ENCODE results near the gene SUPT20HL1.

Gene SUPT20HL1

DNA sequence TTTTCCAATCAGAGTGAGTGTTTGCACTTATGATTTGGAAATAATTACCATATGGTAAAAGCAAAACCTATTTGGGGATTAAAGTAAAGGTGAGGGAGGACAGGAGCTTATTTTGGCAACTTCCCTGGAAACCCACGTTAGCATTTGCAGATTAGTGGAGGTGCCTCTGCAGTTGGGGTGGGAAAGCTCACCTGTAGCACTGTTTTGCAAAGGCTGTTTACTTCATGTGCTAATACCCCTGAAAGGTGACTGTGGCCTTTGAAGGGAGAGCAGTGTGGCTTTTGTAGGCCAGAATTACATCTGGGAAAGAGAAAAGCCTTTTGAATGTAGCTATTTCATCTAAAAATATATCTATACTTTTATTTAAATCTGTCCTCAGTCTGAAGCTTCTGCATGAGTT is 9.4 kb downstream of the SUPT20HL1 start:
- DNase-seq, result no peak
- TF ChIP-seq, protein P1, sequence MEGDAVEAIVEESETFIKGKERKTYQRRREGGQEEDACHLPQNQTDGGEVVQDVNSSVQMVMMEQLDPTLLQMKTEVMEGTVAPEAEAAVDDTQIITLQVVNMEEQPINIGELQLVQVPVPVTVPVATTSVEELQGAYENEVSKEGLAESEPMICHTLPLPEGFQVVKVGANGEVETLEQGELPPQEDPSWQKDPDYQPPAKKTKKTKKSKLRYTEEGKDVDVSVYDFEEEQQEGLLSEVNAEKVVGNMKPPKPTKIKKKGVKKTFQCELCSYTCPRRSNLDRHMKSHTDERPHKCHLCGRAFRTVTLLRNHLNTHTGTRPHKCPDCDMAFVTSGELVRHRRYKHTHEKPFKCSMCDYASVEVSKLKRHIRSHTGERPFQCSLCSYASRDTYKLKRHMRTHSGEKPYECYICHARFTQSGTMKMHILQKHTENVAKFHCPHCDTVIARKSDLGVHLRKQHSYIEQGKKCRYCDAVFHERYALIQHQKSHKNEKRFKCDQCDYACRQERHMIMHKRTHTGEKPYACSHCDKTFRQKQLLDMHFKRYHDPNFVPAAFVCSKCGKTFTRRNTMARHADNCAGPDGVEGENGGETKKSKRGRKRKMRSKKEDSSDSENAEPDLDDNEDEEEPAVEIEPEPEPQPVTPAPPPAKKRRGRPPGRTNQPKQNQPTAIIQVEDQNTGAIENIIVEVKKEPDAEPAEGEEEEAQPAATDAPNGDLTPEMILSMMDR (IDR thresholded peaks at IDR 0.05; ENCODE audit: low read depth, low read length, missing control alignments), result no peak
- H3K4me3 ChIP-seq (ENCODE audit: low read depth, low read length), result no peak overlapping the region
- no peak overlapping the region for H3K27ac ChIP-seq
- no peaks in the 10 kb centered on the region for H3K27me3 ChIP-seq (replicated peaks)
- in situ Hi-C loops (cut with HindIII; ENCODE audit: low pct_ligation_motif_present, low sequenced_read_pairs), result no loop called here
- H3K36me3 ChIP-seq (replicated peaks), result no peaks in the 10 kb centered on the region

DNA sequence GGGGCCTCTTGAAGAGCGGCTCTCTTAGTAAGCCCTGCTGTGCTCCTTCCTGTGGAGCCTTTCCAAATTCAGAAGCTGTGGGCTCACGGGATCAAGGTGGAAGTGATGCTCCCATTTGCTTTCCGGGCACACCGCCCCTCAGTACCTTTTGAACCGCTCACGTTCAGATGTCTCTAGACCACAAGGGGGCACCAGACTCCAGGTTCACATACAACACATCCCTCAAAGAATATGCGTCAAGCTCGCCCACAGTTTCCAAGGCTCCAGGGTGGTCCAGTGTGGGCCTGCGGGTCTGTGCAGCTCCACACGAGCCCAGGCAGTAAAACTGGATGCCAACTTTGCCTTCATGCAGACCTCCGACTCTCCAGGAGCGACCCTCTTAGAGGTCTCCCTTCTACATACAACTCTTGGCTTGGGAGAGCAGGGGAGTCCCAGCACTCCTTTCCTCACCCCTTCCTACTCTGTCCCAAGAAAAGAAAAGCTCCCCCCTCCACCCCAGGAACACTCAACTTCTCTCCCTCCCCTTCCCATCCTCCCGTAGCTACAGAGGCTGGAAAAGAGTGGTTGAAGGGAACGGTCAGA is 11.0 kb downstream of the SUPT20HL1 start:
- in situ Hi-C loops (cut with HindIII; ENCODE audit: low pct_ligation_motif_present, low sequenced_read_pairs), result no loop called here
- TF ChIP-seq, protein P1 (IDR thresholded peaks at IDR 0.05; ENCODE audit: low read depth, low read length, missing control alignments), result peak; percentile 79
- H3K27me3 ChIP-seq (replicated peaks), result no peaks in the 10 kb centered on the region
- H3K27ac ChIP-seq, result no peak overlapping the region
- H3K36me3 ChIP-seq (replicated peaks), result no peaks in the 10 kb centered on the region
- peak; percentile 40 for DNase-seq
- H3K4me3 ChIP-seq (ENCODE audit: low read depth, low read length), result peak overlapping the region; percentile 5

DNA sequence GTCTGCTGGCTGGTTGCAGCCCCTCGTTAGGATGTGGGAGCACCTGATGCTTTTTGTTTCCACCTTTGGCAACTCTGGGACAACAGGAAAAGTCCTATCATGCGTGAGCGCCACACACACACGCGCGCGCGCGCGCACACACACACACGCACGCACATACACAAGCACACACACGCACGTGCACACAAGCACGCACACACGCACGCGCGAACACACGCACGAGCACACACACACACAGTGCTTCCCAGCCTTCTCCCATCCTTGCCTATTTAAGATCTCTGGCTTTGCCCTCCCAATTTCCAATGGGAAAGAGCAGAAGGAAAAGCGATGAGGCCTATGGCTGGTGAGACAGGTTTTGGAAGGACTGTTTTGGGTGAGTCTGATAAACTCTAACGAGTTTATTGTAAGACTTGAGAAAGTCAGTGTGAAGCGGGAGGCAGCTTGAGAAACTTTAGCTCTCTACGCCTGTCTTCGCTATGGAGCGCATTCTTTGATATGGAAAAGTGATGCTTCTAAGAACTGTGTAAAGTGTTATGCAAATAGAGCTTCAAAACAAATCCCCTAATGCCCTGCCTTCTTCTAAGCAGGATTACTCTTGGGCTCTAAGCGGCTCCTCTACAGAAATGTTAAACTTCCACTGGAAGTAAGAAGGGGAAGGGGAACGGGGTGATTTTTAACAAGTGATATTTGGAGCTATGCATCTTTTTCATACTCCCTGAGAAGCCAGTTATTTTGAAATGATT is 11.8 kb downstream of the SUPT20HL1 start:
- in situ Hi-C loops (cut with HindIII; ENCODE audit: low pct_ligation_motif_present, low sequenced_read_pairs), result no loop called here
- no peak for DNase-seq
- Histone ChIP-seq H3K4me3 (ENCODE audit: low read depth, low read length) (no peak overlapping the region), H3K27me3 (replicated peaks) (no peaks in the 10 kb centered on the region), H3K27ac (no peak overlapping the region), H3K36me3 (replicated peaks) (no peaks in the 10 kb centered on the region)
- TF ChIP-seq, protein P1 (IDR thresholded peaks at IDR 0.05; ENCODE audit: low read depth, low read length, missing control alignments), result no peak

DNA sequence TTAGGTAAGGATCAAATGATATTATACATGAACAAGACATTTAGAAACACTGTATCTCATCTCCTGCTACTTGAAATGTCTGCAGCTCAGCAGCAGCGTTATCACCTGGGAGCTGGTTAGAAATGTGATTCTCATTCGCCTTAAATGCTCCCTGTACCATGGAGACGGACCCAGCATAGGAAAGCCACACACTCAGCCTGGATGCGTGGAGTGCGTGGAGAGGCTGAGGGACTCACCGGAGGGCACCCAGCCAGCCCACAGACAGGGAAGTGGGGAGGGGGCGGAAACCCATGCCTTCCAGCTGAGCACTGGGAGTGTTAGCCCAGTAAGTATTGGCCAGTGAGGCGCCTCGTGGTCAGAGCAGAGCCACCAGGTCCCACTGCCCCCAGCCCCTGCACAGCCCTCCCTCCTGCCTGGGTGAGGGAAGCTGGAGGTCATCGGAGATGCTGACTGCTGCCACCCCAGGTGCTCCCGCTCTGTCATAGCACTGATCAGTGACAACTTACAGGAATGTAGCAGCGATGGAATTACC is 15.2 kb downstream of the SUPT20HL1 start:
- Histone ChIP-seq H3K4me3 (ENCODE audit: low read depth, low read length) (no peak overlapping the region), H3K27ac (no peak overlapping the region), H3K36me3 (replicated peaks) (no peaks in the 10 kb centered on the region), H3K27me3 (replicated peaks) (no peaks in the 10 kb centered on the region)
- no peak for DNase-seq
- TF ChIP-seq, protein P1 (IDR thresholded peaks at IDR 0.05; ENCODE audit: low read depth, low read length, missing control alignments), result no peak
- in situ Hi-C loops (cut with HindIII; ENCODE audit: low pct_ligation_motif_present, low sequenced_read_pairs), result no loop called here

DNA sequence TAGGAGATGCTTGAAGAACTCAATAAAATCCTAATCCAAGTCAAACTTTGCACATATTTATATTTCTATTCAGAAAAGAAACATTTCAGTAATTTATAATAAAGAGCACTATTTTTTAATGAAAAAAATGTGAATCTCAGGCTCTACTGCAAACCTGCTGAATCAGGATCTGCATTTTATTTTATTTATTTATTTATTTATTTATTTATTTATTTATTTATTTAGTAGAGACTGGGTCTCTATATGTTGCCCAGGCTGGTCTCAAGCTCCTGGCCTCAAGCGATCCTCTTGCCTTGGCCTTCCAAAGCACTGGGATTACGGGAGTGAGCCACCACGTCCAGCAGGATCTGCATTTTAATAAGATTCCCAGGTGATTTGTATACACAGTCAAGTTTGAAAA is 16.0 kb downstream of the SUPT20HL1 start:
- in situ Hi-C loops (cut with HindIII; ENCODE audit: low pct_ligation_motif_present, low sequenced_read_pairs), result no loop called here
- no peaks in the 10 kb centered on the region for H3K36me3 ChIP-seq (replicated peaks)
- H3K27me3 ChIP-seq (replicated peaks), result no peaks in the 10 kb centered on the region

More for the DNA sequence above, 16.0 kb downstream of the SUPT20HL1 start:
- H3K27ac ChIP-seq, result no peak overlapping the region
- no peak for DNase-seq
- no peak overlapping the region for H3K4me3 ChIP-seq (ENCODE audit: low read depth, low read length)
- TF ChIP-seq, protein P1 (IDR thresholded peaks at IDR 0.05; ENCODE audit: low read depth, low read length, missing control alignments), result no peak
